ENCODE results near the gene FNDC3B. TPM values are rescaled to one million over a fixed set of nuclear protein-coding genes. Genes with fewer than 3 reads are reported as not detected.
A peak's percentile ranks its signal among the peaks of the same experiment; 100 is the strongest.

Gene FNDC3B
- total RNA-seq, 1 donor from 2014 or later: 29.5 TPM

- H3F3A ChIP-seq (ENCODE audit: low read depth): peaks cover 7% of the 10 kb centered on the region
- H3K4me2 ChIP-seq: no peak overlapping the region
- Mint-ChIP-seq H3K9me3 (no peaks in the 10 kb centered on the region), H3K36me3 (peaks cover 18% of the 10 kb centered on the region), H3K27me3 (ENCODE audit: insufficient read depth, low read depth) (peaks cover 2% of the 10 kb centered on the region), H3K4me1 (peaks cover 60% of the 10 kb centered on the region), H3K27ac (no peak overlapping the region), H3K4me3 (no peak overlapping the region)
- no peaks in the 10 kb centered on the region for H3K27me3 ChIP-seq
- peaks cover 35% of the 10 kb centered on the region for H3K79me2 ChIP-seq (ENCODE audit: low read depth)
- H3K9me3 ChIP-seq (ENCODE audit: low read depth): no peaks in the 10 kb centered on the region
- no peak overlapping the region for H3K9ac ChIP-seq
- peaks cover 23% of the 10 kb centered on the region for H4K20me1 ChIP-seq (ENCODE audit: low read depth)
- H3K36me3 ChIP-seq: no peaks in the 10 kb centered on the region
- TF ChIP-seq EZH2phosphoT487 (IDR thresholded peaks at IDR 0.05): no peak
- no peak for TF ChIP-seq CTCF (IDR thresholded peaks at IDR 0.05)
- TF ChIP-seq EZH2 (IDR thresholded peaks at IDR 0.05): no peak
- H3K4me1 ChIP-seq: peaks cover 34% of the 10 kb centered on the region
- H3K4me3 ChIP-seq: no peak overlapping the region
- H2AFZ ChIP-seq (replicated peaks): no peak overlapping the region
- H3K27ac ChIP-seq: no peak overlapping the region
- no peak for DNase-seq (ENCODE audit: low spot score)
These were observed 95.8 kb downstream of the FNDC3B start for GRCh38 chr3:172135185-172135584.

- Mint-ChIP-seq H3K4me1 (peaks cover 62% of the 10 kb centered on the region), H3K36me3 (peaks cover 14% of the 10 kb centered on the region), H3K27ac (peak overlapping the region; percentile 35), H3K27me3 (ENCODE audit: insufficient read depth, low read depth) (peaks cover 2% of the 10 kb centered on the region), H3K9me3 (no peaks in the 10 kb centered on the region), H3K4me3 (no peak overlapping the region)
- no peak for DNase-seq (ENCODE audit: low spot score)
- peaks cover 37% of the 10 kb centered on the region for H3K79me2 ChIP-seq (ENCODE audit: low read depth)
- H3K9me3 ChIP-seq (ENCODE audit: low read depth): no peaks in the 10 kb centered on the region
- H4K20me1 ChIP-seq (ENCODE audit: low read depth): peaks cover 30% of the 10 kb centered on the region
- peaks cover 38% of the 10 kb centered on the region for H3K4me1 ChIP-seq
- H3F3A ChIP-seq (ENCODE audit: low read depth): peaks cover 7% of the 10 kb centered on the region
- no peak overlapping the region for H2AFZ ChIP-seq (replicated peaks)
- H3K36me3 ChIP-seq: no peaks in the 10 kb centered on the region
- TF ChIP-seq CTCF (IDR thresholded peaks at IDR 0.05) (no peak), EZH2phosphoT487 (IDR thresholded peaks at IDR 0.05) (no peak), EZH2 (IDR thresholded peaks at IDR 0.05) (no peak)
- no peaks in the 10 kb centered on the region for H3K27me3 ChIP-seq
- no peak overlapping the region for H3K9ac ChIP-seq
- no peak overlapping the region for H3K4me2 ChIP-seq
- H3K4me3 ChIP-seq: no peak overlapping the region
- peak overlapping the region; percentile 23 for H3K27ac ChIP-seq
These were observed 96.4 kb downstream of the FNDC3B start for GRCh38 chr3:172135820-172136219.

GRCh38 chr3:172136330-172136729, 97.0 kb downstream of the FNDC3B start:
- H3K27me3 Mint-ChIP-seq (ENCODE audit: insufficient read depth, low read depth): peaks cover 2% of the 10 kb centered on the region
- H4K20me1 ChIP-seq (ENCODE audit: low read depth): peaks cover 35% of the 10 kb centered on the region
- peaks cover 38% of the 10 kb centered on the region for H3K79me2 ChIP-seq (ENCODE audit: low read depth)
- peak overlapping the region; percentile 23 for H3K27ac ChIP-seq
- H3K36me3 ChIP-seq: no peaks in the 10 kb centered on the region
- DNase-seq (ENCODE audit: low spot score): no peak
- H3K36me3 Mint-ChIP-seq: peaks cover 14% of the 10 kb centered on the region
- H3K27me3 ChIP-seq: no peaks in the 10 kb centered on the region
- H3K27ac Mint-ChIP-seq: peak overlapping the region; percentile 35
- H2AFZ ChIP-seq (replicated peaks): no peak overlapping the region
- peaks cover 38% of the 10 kb centered on the region for H3K4me1 ChIP-seq
- no peaks in the 10 kb centered on the region for H3K9me3 ChIP-seq (ENCODE audit: low read depth)
- H3K4me2 ChIP-seq: no peak overlapping the region
- no peak overlapping the region for H3K4me3 Mint-ChIP-seq
- peaks cover 68% of the 10 kb centered on the region for H3K4me1 Mint-ChIP-seq
- H3K4me3 ChIP-seq: no peak overlapping the region
- TF ChIP-seq EZH2phosphoT487 (IDR thresholded peaks at IDR 0.05) (no peak), CTCF (IDR thresholded peaks at IDR 0.05) (no peak), EZH2 (IDR thresholded peaks at IDR 0.05) (no peak)
- H3F3A ChIP-seq (ENCODE audit: low read depth): peaks cover 7% of the 10 kb centered on the region
- no peaks in the 10 kb centered on the region for H3K9me3 Mint-ChIP-seq
- no peak overlapping the region for H3K9ac ChIP-seq

All from neural progenitor cell (in vitro differentiated cells).